ENCODE results near the gene ACTRT3. TPM values are rescaled to one million over a fixed set of nuclear protein-coding genes. Genes with fewer than 3 reads are reported as not detected.
A peak's percentile ranks its signal among the peaks of the same experiment; 100 is the strongest.

Gene ACTRT3
- total and polyA plus RNA-seq, 12 donors = 0.32 to 4.4 (median 1.7) TPM

GRCh38 chr3:169772305-169772896, 3.0 kb upstream of the ACTRT3 start:
- no peak for TF ChIP-seq POLR2A (IDR thresholded peaks at IDR 0.05)
- TF ChIP-seq CTCF (IDR thresholded peaks at IDR 0.05) = no peak
- DNase-seq = peak in 5 of 7 donors; percentile 68 to 88 (median 73)
- Histone ChIP-seq H3K27me3 (no peaks in the 10 kb centered on the region), H3K4me3 (peak overlapping the region; percentile 69 to 92 (median 84)), H3K4me1 (replicated peaks in 1 of 2) (peaks cover 0 to 30% of the 10 kb centered on the region in 2 donors), H3K27ac (peak overlapping the region; percentile 96 to 100 (median 99)), H3K36me3 (replicated peaks in 1 of 2) (peaks cover 0 to 9% of the 10 kb centered on the region in 2 donors), H3K9me3 (replicated peaks in 1 of 3) (no peaks in the 10 kb centered on the region)
- WGBS, 4 donors = 0 to 1% (median 0%) methylated on average over 13 to 15 of the region's 15 CpGs
- intact Hi-C loops (cut with DNase I) = no loop called here

GRCh38 chr3:169771497-169772304, 2.3 kb upstream of the ACTRT3 start:
- DNase-seq = peak; percentile 45 to 77 (median 57)
- H3K36me3 ChIP-seq (replicated peaks in 1 of 2) = peaks cover 0 to 6% of the 10 kb centered on the region in 2 donors
- H3K4me1 ChIP-seq (replicated peaks in 1 of 2) = peaks cover 0 to 30% of the 10 kb centered on the region in 2 donors
- intact Hi-C loops (cut with DNase I) = no loop called here
- H3K9me3 ChIP-seq (replicated peaks in 1 of 3) = no peaks in the 10 kb centered on the region
- peak overlapping the region; percentile 96 to 100 (median 99) for H3K27ac ChIP-seq
- peak overlapping the region in 2 of 4 donors; percentile 83 to 92 for H3K4me3 ChIP-seq
- no peak for TF ChIP-seq CTCF (IDR thresholded peaks at IDR 0.05)
- TF ChIP-seq POLR2A (IDR thresholded peaks at IDR 0.05) = no peak
- H3K27me3 ChIP-seq = no peaks in the 10 kb centered on the region
- WGBS, 4 donors = 0 to 1% (median 1%) methylated on average over 27 of the region's 27 CpGs

- WGBS, 4 donors = 15 to 34% (median 17%) methylated on average over 17 to 42 of the region's 42 CpGs
- Histone ChIP-seq H3K9me3 (replicated peaks in 1 of 3) (no peaks in the 10 kb centered on the region), H3K4me1 (replicated peaks in 1 of 2) (peaks cover 0 to 4% of the 10 kb centered on the region in 2 donors), H3K27ac (peak within 1 kb of the TSS; percentile 62 to 98 (median 92)), H3K36me3 (replicated peaks in 1 of 2) (no peaks in the 10 kb centered on the region), H3K4me3 (peak within 1 kb of the TSS; percentile 45 to 91 (median 50)), H3K27me3 (no peaks in the 10 kb centered on the region)
- intact Hi-C loops (cut with DNase I) = no loop called here
- peak; percentile 92 to 96 for TF ChIP-seq POLR2A (IDR thresholded peaks at IDR 0.05)
- TF ChIP-seq CTCF (IDR thresholded peaks at IDR 0.05) = no peak
- peak; percentile 86 to 97 (median 90) for DNase-seq
These were observed 4.3 kb downstream of the ACTRT3 start, which contains the start of gene TERC for GRCh38 chr3:169764882-169765612. TSS of gene TERC (minus strand) at chr3:169765060.
